ENCODE data around the gene TSHZ1.

TSHZ1 gene

GRCh38 chr18:75218065-75218923 lies 7.7 kb downstream of the TSHZ1 start:
- TF ChIP-seq CTCF (IDR thresholded peaks at IDR 0.05; ENCODE audit: low read depth, low read length): no peak
- no peak for DNase-seq (ENCODE audit: extremely low read depth, low read depth)

GRCh38 chr18:75219745-75220375 lies 9.3 kb downstream of the TSHZ1 start:
- no peak for DNase-seq (ENCODE audit: extremely low read depth, low read depth)
- no peak for TF ChIP-seq CTCF (IDR thresholded peaks at IDR 0.05; ENCODE audit: low read depth, low read length)

DNA sequence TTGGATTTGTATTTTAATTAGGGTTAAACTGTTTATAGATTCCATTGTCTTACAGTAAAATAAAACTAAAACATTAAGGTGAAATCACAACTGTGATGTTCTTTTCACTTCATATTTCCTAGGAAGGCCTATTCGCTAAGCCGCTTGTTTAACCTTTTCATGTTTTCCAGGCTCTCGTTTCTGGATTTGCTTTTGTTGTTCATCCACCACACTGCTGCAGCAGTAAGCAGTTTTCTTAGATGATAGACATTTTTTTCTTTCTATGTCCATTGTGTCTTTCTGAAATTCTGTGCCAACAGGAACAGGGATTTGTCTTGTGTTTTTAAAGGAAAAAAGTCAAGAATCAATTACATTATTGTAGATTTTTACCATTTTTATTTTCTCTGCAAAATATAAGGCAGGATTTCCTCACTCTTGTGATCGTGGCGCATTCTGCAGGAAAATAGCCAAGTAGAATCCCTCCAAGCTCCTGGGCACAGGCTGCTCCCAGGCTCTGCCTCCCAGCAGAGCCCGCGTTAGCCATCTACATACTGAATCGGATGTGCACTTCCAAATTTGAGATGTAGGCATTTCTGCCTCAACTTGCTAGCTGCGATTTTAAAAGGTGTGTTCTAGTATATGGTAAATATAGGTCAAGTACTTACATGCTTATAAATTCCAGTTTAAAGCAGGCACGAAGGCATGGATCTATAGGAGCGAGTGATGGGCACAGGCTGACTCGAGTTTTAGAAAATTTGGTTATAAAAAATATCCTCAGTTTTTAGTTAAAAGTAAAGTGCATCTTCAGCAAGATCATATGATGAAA lies 10.2 kb downstream of the TSHZ1 start:
- DNase-seq (ENCODE audit: extremely low read depth, low read depth): no peak
- no peak for TF ChIP-seq CTCF (IDR thresholded peaks at IDR 0.05; ENCODE audit: low read depth, low read length)

- no peak for TF ChIP-seq CTCF (IDR thresholded peaks at IDR 0.05; ENCODE audit: low read depth, low read length)
- no peak for DNase-seq (ENCODE audit: extremely low read depth, low read depth)
These were observed 10.8 kb downstream of the TSHZ1 start for GRCh38 chr18:75221397-75221796.

DNA sequence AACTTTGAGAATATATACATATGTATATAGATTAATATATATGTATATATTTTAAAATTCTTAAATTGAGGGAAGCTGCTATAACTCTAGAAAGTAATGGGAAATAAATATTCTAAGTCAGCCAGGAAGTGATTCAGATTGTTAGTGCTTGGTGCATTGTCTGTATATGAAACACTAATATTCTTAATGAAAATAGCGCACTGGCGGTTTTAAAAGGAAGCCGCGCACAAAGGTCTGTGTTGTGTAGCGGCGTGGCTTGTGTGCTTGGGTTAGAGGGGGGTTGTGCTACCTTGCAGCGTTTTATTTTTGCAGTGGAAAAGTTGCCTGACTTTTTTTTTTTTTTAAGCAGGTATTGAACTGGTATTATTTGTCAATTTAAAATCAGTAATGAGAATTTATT lies 11.3 kb downstream of the TSHZ1 start:
- DNase-seq (ENCODE audit: extremely low read depth, low read depth): no peak
- TF ChIP-seq CTCF (IDR thresholded peaks at IDR 0.05; ENCODE audit: low read depth, low read length): no peak

DNA sequence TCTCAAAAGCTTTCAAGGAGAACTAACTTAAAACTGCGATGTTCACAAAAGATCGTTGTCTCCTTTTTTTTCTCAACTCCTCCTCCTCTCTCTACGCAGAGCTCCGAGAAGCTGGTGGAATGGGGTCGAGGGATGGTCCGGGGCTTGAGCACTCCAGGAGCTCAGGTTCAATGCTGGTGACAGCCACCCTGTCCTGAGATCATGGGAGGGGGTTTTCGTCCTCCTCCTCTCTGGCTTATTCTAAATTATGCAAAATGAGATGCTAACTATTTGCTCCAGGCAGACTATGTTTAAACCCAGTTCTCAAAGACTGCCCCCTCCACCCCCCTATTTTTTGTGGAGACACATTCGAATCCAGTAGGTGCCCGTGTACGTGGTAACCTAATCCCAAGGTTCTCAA lies 11.8 kb downstream of the TSHZ1 start:
- no peak for DNase-seq (ENCODE audit: extremely low read depth, low read depth)
- TF ChIP-seq CTCF (IDR thresholded peaks at IDR 0.05; ENCODE audit: low read depth, low read length): no peak
